Effector CD8-positive, alpha-beta T cell (primary cell): ENCODE data around the gene TIMP3.

ENCODE experiments used
- DNase-seq: peaks from one replicate; lab custom pipeline; 2025; lab: John Stamatoyannopoulos, UW

The TIMP3 gene

GRCh38 chr22:32882774-32883530 is 81.4 kb downstream of the TIMP3 start:
- no peak for DNase-seq

DNA sequence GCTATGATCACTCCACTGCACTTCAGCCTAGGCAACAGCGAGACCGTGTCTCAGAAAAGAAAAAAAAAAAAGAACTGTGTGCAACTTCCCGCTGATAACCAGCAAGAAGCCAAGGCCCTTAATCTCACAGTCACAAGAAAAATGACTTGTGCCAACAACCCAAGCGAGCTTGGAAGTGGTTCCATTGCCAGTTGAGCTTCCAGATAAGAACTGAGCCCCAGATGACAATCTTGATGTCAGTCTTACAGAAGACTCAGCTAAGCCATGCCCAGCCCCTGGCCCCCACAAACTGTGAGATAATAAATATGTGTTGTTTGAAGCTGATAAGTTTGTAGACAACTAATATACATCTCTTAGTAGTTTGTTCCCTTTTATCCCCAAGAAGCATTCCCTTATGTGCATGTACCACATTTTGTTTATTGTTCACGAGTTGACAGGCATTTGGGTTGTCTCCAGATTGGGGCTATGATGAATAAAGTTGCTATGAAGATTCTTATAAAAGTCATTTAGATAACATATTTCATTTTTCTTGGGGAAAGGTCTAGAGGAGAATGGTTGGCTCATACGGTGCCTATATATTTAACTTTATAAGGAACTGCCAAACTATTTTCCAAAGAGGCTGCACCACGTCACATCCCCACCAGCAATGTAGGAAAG is 85.9 kb downstream of the TIMP3 start:
- DNase-seq: no peak

GRCh38 chr22:32888976-32889375 is 87.5 kb downstream of the TIMP3 start:
- DNase-seq: no peak

GRCh38 chr22:32896891-32897290 is 95.4 kb downstream of the TIMP3 start:
- no peak for DNase-seq

- DNase-seq: no peak
These were observed 95.9 kb downstream of the TIMP3 start for GRCh38 chr22:32897400-32897799.

- no peak for DNase-seq
These were observed 99.6 kb downstream of the TIMP3 start for GRCh38 chr22:32900886-32901635.

DNA sequence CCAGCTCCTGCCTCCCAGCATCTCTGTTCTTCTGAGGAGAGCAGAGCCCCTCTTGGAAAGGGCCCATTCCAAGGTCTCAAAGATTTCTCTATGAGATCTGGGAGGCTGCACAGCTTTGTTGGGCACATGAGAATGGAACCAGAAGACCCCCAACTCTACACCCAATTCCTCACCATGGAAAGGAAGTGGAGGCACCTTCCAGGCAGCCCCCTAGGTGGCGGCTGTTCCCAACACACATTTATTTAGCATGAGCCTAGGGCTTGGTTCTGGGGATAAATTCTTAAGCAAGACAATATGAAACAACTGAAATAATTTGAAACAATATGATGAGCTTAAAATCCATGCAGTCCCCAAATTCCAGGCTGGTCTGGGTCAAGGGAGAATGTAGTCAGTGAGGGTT is 100.4 kb downstream of the TIMP3 start:
- no peak for DNase-seq

DNA sequence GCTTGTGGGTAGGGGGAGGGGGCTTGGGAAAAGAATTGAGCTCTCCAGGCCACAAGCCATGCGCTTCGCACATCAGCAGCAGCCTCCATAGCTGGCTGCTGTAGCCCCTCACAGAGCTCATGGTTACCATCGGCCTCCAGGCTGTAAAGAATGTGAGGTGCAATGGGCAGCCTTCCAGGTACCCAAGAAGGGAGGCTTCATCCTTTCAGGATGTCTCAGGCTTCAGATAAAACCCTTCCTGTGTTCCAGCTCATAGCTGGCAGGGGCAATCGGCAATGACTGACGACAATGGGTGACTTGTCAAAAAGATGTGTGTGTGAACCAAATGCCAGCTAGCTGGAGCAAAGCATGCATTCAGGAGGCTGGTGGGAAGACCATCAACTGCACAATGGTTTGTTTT is 102.0 kb downstream of the TIMP3 start:
- no peak for DNase-seq

DNA sequence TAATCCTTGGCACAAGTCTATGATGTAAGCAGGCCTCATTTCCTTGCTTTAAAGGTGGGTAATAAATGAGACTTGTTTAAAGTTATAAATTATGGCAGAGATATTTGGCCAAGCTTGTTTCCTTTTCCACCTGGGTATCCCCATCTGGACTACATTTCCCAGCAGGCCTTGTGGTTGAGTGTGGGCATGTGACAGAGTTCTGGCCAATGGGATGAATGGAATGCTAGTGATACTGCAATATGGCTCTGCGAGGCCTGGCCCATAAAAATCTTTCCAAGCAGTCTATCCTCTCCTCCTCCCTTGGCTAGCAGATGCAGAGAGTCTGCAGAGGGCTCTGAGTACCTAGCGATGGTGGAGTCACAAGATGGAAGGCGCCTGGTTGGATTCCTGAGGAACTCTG is 102.5 kb downstream of the TIMP3 start:
- DNase-seq: no peak

DNA sequence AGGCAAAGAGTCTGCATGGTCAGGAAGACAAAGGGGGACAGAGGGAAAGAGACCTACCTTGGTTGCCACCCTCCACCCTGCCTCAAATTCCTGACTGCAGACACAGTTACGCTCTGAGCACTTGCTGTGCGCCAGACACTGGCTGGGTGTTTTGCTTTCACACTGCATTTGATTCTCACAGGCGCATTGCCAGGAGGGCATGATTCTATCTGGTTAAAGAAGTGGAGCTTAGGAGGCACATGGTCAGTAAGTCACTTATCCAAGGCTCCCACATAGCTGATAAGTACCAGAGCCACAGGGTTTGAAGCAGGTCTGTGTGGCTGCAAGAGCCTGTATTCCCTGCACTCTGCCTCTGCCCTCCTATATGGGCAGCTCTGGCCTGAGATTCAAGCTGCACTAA is 103.9 kb downstream of the TIMP3 start:
- DNase-seq: no peak

GRCh38 chr22:32909581-32910428 is 108.3 kb downstream of the TIMP3 start:
- no peak for DNase-seq

GRCh38 chr22:32910429-32910772 is 108.9 kb downstream of the TIMP3 start:
- DNase-seq: no peak

DNA sequence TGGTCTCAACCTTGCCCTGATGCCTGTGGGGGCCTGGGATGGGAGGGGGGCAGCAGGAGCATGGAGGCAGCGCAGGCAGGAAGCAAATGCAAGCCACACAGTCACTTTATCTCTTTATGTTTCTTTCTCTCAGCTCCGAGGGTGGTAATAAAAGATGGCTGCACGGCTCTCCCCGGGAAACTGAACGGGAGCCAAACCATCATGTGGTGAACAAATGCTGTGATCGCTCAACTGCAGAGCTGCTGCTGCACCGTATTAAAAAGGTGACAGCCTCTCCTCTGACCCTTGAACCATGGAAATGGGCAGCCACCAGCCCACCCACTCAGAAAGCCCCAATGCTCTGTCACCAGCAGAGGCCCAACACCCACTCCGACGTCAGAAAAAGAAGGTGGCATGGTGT is 110.0 kb downstream of the TIMP3 start:
- DNase-seq: no peak
